GM23248 (cell line): ENCODE results near the gene RNF11.

Experiments used
- EZH2 ChIP-seq: fragments of 200-600 bp; sonication (generic); IDR thresholded peaks from 2 replicates; pipeline ENCODE4 v1.6.1; 2018; ENCODE audit warnings: antibody characterized with exemption, mild to moderate bottlenecking; ENCODE audit not compliant: insufficient read depth, poor library complexity, severe bottlenecking
- EZH2phosphoT487 ChIP-seq: fragments of 200-600 bp; sonication (generic); IDR thresholded peaks from 2 replicates; pipeline ENCODE4 v1.6.1; 2018; ENCODE audit warnings: antibody characterized with exemption, moderate library complexity, mild to moderate bottlenecking, low read depth; ENCODE audit not compliant: insufficient read depth

DNA sequence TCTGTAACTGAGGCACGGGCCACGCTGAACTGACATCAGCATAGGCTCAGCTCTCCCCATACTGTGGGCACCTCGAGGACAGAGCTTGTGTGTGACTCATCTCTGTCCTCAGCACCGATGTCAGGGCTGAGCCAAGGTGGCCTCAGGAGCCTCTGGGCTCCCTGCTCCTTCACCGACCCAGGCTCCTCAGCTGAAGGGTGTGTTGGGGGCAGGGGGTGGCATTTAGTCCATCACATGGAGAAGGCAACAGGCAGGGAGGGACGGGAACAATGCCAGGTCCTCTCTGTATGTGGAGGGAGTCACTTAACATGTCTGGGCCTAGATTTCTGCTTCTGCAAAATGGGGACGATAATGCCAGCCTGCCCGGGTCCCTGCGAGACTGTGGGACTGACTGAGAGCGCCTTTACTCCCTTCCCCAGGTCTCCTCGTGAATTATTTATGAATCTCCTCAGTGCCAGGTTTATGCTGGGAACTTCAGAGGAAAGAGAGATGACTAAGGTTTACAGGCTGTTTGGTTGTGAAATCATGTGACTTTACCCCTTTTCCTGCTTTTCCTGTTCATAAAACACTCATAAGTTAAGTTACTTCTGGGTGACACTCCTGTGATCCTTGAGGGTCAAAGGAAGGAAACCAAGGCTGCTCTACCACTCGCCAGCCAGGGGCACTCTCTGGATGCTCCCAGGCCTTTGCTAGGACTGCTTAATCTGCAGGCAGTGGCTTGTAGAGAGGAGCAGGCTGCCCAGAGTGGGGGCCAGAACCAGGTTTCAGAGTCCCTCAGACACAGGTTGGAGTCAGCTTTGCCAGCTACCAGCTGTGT, 78.1 kb downstream of the RNF11 start:
- TF ChIP-seq EZH2 (no peak), EZH2phosphoT487 (no peak)
